Colonic mucosa (tissue), 4 donors: ENCODE results near the gene CACNA1H. TPM values are rescaled to one million over a fixed set of nuclear protein-coding genes. Genes with fewer than 3 reads are reported as not detected.

ENCODE experiments used
- DNase-seq: peaks from one replicate; pipeline ENCODE4 v3.0.0-alpha.2; 2020
- H3K27ac ChIP-seq: fragments of 200-600 bp; one replicate; pipeline ENCODE4 v1.8.0; 2021
- H3K27me3 ChIP-seq: fragments of 200-600 bp; one replicate; pipeline ENCODE4 v1.8.0; 2021
- H3K36me3 ChIP-seq: fragments of 200-600 bp; one replicate; pipeline ENCODE4 v1.8.0; 2021
- H3K4me1 ChIP-seq: fragments of 200-600 bp; one replicate; pipeline ENCODE4 v1.8.0; 2021; ENCODE audit warnings: mild to moderate bottlenecking
- H3K4me3 ChIP-seq: fragments of 200-600 bp; one replicate; pipeline ENCODE4 v1.8.0; 2021
- H3K9ac ChIP-seq, 2 donors: one replicate each; pipeline ENCODE4 v1.7.0; 2013; ENCODE audit warnings: control low read depth in 2 of 2, low read depth in 2 of 2, low read length in 2 of 2
- H3K9me3 ChIP-seq: fragments of 200-600 bp; one replicate; pipeline ENCODE4 v1.8.0; 2021
- CTCF ChIP-seq: fragments of 200-600 bp; IDR thresholded peaks from one replicate; pipeline ENCODE4 v1.8.0; 2022; ENCODE audit warnings: antibody characterized with exemption, mild to moderate bottlenecking
- intact Hi-C: fragments of 100-400 bp; cut with DNase I; formaldehyde crosslinking; loops from one replicate; pipeline ENCODE4 v1.14.1; 2022
- total RNA-seq, 2 donors: library from RNA; stranded (reverse); fragmentation: NEBNext Ultra II Directional in 1 of 2; extraction: Animal tissue kit (Norgen Biotek cat#: 25700) in 1 of 2; gene quantifications; one replicate each; pipeline ENCODE4 v1.2.1, GENCODE V29; 2021
- donor health status: healthy.
- donor health status: DM: no; HTN: no; CAD: no.
- donor health status: DM: no; HTN: no; CAD: no.

CACNA1H gene
- total RNA-seq, 2 donors from 2014 or later: 2.1 to 14.6 TPM

- Histone ChIP-seq H3K9ac (no peak overlapping the region), H3K9me3 (no peaks in the 10 kb centered on the region), H3K36me3 (no peaks in the 10 kb centered on the region), H3K4me3 (no peak overlapping the region), H3K4me1 (no peaks in the 10 kb centered on the region), H3K27me3 (peaks cover 30% of the 10 kb centered on the region), H3K27ac (no peak overlapping the region)
- intact Hi-C loops: no loop called here
- DNase-seq: no peak
- no peak for TF ChIP-seq CTCF
These were observed 8.0 kb downstream of the CACNA1H start for GRCh38 chr16:1160773-1161348.

GRCh38 chr16:1162701-1163566, 10.0 kb downstream of the CACNA1H start:
- H3K9me3 ChIP-seq: no peaks in the 10 kb centered on the region
- no peaks in the 10 kb centered on the region for H3K4me1 ChIP-seq
- no peak for DNase-seq
- no peak overlapping the region for H3K27ac ChIP-seq
- H3K27me3 ChIP-seq: peaks cover 26% of the 10 kb centered on the region
- H3K36me3 ChIP-seq: no peaks in the 10 kb centered on the region
- intact Hi-C loops: no loop called here
- H3K9ac ChIP-seq: no peak overlapping the region
- no peak for TF ChIP-seq CTCF
- no peak overlapping the region for H3K4me3 ChIP-seq

- no peaks in the 10 kb centered on the region for H3K4me1 ChIP-seq
- H3K36me3 ChIP-seq: no peaks in the 10 kb centered on the region
- no peak for TF ChIP-seq CTCF
- no peak for DNase-seq
- H3K27me3 ChIP-seq: peaks cover 21% of the 10 kb centered on the region
- H3K27ac ChIP-seq: no peak overlapping the region
- H3K9ac ChIP-seq: no peak overlapping the region
- no peak overlapping the region for H3K4me3 ChIP-seq
- intact Hi-C loops: no loop called here
- H3K9me3 ChIP-seq: no peaks in the 10 kb centered on the region
These were observed 10.7 kb downstream of the CACNA1H start for GRCh38 chr16:1163567-1164055.

- DNase-seq: no peak
- no peaks in the 10 kb centered on the region for H3K4me1 ChIP-seq
- intact Hi-C loops: no loop called here
- H3K4me3 ChIP-seq: no peak overlapping the region
- no peaks in the 10 kb centered on the region for H3K9me3 ChIP-seq
- no peak overlapping the region for H3K9ac ChIP-seq
- H3K27ac ChIP-seq: no peak overlapping the region
- TF ChIP-seq CTCF: no peak
- H3K36me3 ChIP-seq: no peaks in the 10 kb centered on the region
- peaks cover 15% of the 10 kb centered on the region for H3K27me3 ChIP-seq
These were observed 11.5 kb downstream of the CACNA1H start for GRCh38 chr16:1164382-1164781.

- Histone ChIP-seq H3K27ac (no peak overlapping the region), H3K9ac (no peak overlapping the region), H3K27me3 (peaks cover 10% of the 10 kb centered on the region), H3K36me3 (no peaks in the 10 kb centered on the region), H3K9me3 (no peaks in the 10 kb centered on the region), H3K4me1 (no peaks in the 10 kb centered on the region), H3K4me3 (no peak overlapping the region)
- intact Hi-C loops: no loop called here
- no peak for DNase-seq
- TF ChIP-seq CTCF: no peak
These were observed 12.1 kb downstream of the CACNA1H start for GRCh38 chr16:1164975-1165374.
